Progenitor cell of endocrine pancreas (in vitro differentiated cells): ENCODE results near the gene BIN1. TPM values are rescaled to one million over a fixed set of nuclear protein-coding genes. Genes with fewer than 3 reads are reported as not detected.
A peak's percentile ranks its signal among the peaks of the same experiment; 100 is the strongest.

ENCODE experiments used
- DNase-seq: peaks from one replicate; pipeline ENCODE4 v3.0.0; 2021; ENCODE audit warnings: low spot score; ENCODE audit not compliant: unreplicated experiment
- H3K27ac Mint-ChIP-seq: 2 replicates; pipeline ENCODE4 v1.8.0; 2021; ENCODE audit warnings: mild to moderate bottlenecking, moderate library complexity, mixed read lengths
- H3K27me3 Mint-ChIP-seq: 2 replicates; pipeline ENCODE4 v1.8.0; 2021; ENCODE audit warnings: mixed read lengths
- H3K36me3 Mint-ChIP-seq: 2 replicates; pipeline ENCODE4 v1.8.0; 2022; ENCODE audit warnings: mixed read lengths; ENCODE audit not compliant: insufficient read depth
- H3K4me1 Mint-ChIP-seq: 2 replicates; pipeline ENCODE4 v1.8.0; 2021; ENCODE audit warnings: low read depth, mixed read lengths
- H3K4me3 Mint-ChIP-seq: 2 replicates; pipeline ENCODE4 v1.8.0; 2021; ENCODE audit warnings: low read depth, mild to moderate bottlenecking, moderate library complexity, mixed read lengths
- H3K9me3 Mint-ChIP-seq: 2 replicates; pipeline ENCODE4 v1.8.0; 2021; ENCODE audit warnings: low read depth, mixed read lengths
- total RNA-seq: library from RNA; stranded (reverse); gene quantifications from 2 replicates; pipeline ENCODE4 v1.2.1, GENCODE V29; 2021
- TF ChIP-seq, protein P1 (sequence below): fragments of 200-600 bp; sonication (generic); IDR thresholded peaks from one replicate; pipeline ENCODE4 v1.5.0; 2021; ENCODE audit warnings: antibody characterized with exemption, mild to moderate bottlenecking; ENCODE audit not compliant: unreplicated experiment

The BIN1 gene
- total RNA-seq, 1 donor from 2014 or later: 66.0 TPM

GRCh38 chr2:127084611-127085316 is 22.2 kb downstream of the BIN1 start:
- Mint-ChIP-seq H3K27ac (peak overlapping the region; percentile 97), H3K27me3 (no peaks in the 10 kb centered on the region), H3K9me3 (no peaks in the 10 kb centered on the region), H3K36me3 (peaks cover 3% of the 10 kb centered on the region), H3K4me3 (no peak overlapping the region), H3K4me1 (peaks cover 42% of the 10 kb centered on the region)
- DNase-seq: no peak
- TF ChIP-seq, protein P1, sequence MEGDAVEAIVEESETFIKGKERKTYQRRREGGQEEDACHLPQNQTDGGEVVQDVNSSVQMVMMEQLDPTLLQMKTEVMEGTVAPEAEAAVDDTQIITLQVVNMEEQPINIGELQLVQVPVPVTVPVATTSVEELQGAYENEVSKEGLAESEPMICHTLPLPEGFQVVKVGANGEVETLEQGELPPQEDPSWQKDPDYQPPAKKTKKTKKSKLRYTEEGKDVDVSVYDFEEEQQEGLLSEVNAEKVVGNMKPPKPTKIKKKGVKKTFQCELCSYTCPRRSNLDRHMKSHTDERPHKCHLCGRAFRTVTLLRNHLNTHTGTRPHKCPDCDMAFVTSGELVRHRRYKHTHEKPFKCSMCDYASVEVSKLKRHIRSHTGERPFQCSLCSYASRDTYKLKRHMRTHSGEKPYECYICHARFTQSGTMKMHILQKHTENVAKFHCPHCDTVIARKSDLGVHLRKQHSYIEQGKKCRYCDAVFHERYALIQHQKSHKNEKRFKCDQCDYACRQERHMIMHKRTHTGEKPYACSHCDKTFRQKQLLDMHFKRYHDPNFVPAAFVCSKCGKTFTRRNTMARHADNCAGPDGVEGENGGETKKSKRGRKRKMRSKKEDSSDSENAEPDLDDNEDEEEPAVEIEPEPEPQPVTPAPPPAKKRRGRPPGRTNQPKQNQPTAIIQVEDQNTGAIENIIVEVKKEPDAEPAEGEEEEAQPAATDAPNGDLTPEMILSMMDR: no peak

- DNase-seq: no peak
- peak overlapping the region; percentile 69 for H3K27ac Mint-ChIP-seq
- H3K36me3 Mint-ChIP-seq: peaks cover 3% of the 10 kb centered on the region
- no peaks in the 10 kb centered on the region for H3K27me3 Mint-ChIP-seq
- no peak overlapping the region for H3K4me3 Mint-ChIP-seq
- H3K4me1 Mint-ChIP-seq: peaks cover 43% of the 10 kb centered on the region
- no peaks in the 10 kb centered on the region for H3K9me3 Mint-ChIP-seq
- TF ChIP-seq, protein P1: no peak
These were observed 23.0 kb downstream of the BIN1 start for GRCh38 chr2:127083819-127084503.

DNA sequence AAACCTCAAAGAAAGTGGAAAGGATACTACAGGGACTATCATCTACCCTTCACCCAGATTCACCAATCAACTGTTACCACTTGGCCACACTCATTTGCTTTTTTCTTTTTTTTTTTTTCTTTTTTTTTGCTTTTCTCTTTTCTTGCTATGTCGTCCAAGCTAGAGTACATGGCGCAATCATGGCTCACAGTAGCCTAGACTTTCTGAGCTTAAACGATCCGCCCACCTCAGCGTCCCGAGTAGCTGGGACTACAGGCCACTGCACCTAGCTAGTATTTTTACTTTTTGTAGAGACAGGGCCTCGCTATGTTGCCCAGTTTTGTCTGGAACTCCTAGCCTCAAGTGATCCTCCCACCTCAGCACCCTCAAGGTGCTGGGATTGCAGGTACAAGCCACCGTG is 24.0 kb downstream of the BIN1 start:
- Mint-ChIP-seq H3K27ac (no peak overlapping the region), H3K27me3 (no peaks in the 10 kb centered on the region), H3K36me3 (peaks cover 3% of the 10 kb centered on the region), H3K9me3 (no peaks in the 10 kb centered on the region), H3K4me1 (peaks cover 44% of the 10 kb centered on the region), H3K4me3 (no peak overlapping the region)
- TF ChIP-seq, protein P1: no peak
- no peak for DNase-seq

DNA sequence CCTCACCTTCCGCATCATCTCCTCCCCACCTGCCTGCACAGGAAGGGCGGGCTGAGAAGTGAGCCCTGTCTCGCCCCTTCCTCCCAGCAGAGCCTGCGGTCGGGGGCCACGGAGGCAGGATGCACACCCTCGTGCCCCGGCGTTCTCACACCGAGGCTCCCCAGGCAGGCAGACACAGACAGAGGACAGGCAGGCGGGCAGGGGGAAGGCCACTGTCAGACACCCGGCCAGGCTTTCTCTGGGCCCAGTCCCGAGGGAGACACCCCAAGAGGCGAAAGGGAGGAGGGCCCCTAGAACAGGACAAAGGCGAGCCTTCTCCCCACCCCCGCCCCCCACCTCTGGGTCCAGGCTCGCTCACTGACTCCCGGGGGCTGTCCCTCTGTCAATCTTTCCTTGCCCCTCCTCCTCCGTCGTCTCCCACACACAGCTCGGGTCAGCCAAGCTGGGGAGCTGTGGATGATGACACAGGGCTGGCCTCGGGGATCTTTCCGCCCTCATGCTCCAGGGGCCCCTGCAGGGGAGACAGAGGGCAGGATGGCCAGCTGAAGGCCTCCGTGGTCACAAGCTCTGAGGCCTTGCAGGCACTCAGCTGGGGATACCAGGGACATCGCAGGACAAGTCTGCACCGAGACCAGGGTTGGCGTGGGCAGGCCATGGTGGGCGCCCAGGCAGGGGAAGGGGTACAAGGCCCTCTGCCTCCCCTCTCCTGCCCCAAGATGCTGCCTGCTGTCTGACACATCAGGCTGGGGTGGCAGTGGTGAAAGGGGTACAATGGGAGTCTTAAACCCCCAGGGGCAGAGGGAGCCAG is 24.9 kb downstream of the BIN1 start:
- Mint-ChIP-seq H3K27me3 (no peaks in the 10 kb centered on the region), H3K27ac (no peak overlapping the region), H3K4me3 (no peak overlapping the region), H3K4me1 (peaks cover 43% of the 10 kb centered on the region), H3K9me3 (no peaks in the 10 kb centered on the region), H3K36me3 (peaks cover 3% of the 10 kb centered on the region)
- TF ChIP-seq, protein P1: no peak
- DNase-seq: no peak

DNA sequence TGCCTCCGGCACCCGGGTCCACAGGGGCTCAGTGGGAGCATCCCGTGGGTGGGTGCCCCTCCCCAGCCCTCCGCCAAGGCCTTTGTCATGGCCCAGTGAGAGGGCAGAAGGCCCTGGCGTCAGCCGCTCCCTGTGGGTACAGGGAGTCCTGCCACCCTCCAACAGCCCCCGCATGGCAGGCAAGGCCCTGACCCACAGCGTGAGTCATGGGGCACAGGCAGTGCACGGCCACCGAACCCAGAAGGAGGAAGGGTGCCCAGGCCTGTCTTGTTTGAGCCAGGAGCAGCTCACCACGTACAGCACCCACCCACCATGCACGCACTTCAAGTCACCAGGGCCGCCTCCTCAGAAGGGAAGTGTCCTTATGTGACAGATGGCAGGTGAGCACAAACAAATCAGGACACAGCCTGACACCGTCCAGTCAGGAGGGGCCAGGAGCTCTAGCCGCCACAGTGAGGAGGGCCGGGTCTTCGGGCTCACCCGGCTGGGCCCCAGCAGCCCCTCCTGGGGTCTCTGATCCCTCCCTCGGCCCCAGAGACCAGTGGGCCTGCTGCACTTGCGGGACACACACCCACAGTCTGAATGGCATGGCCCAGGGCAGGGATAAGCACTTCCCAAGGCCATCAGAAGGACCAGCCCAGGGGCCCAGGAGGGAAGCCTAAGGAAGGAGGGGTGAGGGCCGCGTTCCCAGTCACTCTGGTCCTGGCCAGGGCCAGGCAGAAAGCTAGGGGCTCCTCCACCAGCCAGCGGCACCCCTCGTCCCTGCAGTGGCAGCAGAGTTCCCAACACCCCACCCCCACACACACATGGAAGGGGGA is 25.8 kb downstream of the BIN1 start:
- Mint-ChIP-seq H3K4me1 (peaks cover 37% of the 10 kb centered on the region), H3K27me3 (no peaks in the 10 kb centered on the region), H3K36me3 (peaks cover 3% of the 10 kb centered on the region), H3K9me3 (no peaks in the 10 kb centered on the region), H3K27ac (no peak overlapping the region), H3K4me3 (no peak overlapping the region)
- TF ChIP-seq, protein P1: no peak
- no peak for DNase-seq
